ENCODE measurements around the gene TRIOBP. TPM values are rescaled to one million over a fixed set of nuclear protein-coding genes. Genes with fewer than 3 reads are reported as not detected.

Gene TRIOBP
- total RNA-seq, 2 experiments from 2014 or later: 41.4 to 44.4 TPM

GRCh38 chr22:37731804-37732471 is 35.1 kb downstream of the TRIOBP start:
- ATAC-seq (ENCODE audit: low read depth): no peak
- no peak overlapping the region for H3K4me3 Mint-ChIP-seq
- no peaks in the 10 kb centered on the region for H3K9me3 Mint-ChIP-seq
- no peak overlapping the region for H3K27ac Mint-ChIP-seq
- peaks cover 2% of the 10 kb centered on the region for H3K4me1 Mint-ChIP-seq
- H3K27me3 Mint-ChIP-seq: no peaks in the 10 kb centered on the region
- POLR2A ChIA-PET: no interaction called here
- no peak for DNase-seq
- no peaks in the 10 kb centered on the region for H3K36me3 Mint-ChIP-seq

DNA sequence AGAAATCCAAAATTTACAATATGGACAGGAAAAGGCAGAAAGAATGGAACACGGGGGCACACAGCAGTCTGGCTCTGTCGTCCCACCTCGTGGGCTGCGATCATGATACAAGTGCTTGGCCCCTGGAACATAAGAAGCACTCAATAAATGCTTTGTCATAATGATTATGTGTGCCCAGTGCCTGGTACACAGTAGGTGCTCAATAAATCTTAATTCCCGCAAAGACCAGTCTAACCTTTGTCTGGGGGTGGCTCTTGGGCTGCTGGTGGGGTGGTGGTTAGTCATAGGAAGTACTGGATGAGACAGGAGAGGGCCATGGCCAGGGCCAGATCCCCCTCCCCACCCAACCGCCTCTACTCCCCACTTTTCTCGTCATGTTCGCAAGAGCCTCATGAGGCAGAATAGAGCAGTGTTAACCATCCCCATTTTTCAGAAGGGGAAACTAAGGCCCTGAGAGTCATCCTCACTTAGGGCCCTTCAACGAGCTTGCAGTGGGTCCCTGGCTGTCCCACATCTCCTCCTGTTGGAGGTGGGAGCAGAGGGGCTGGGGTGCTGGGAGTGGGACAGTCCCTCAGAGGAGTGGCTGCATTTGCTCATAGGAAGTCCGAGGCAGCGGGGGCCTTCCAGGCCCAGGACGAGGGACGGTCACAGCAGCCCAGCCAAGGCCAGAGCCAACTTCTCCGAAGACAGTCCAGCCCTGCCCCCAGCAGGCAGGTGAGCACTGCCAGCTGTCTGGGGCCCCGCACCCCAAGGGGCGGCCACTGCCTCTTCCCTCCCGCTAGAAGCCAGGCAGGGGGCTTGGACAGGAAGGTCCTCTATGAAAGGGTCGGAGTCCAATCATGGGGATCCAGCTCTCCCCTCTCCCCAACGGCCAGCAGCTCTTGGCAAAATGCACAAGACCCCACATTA is 36.1 kb downstream of the TRIOBP start:
- ATAC-seq (ENCODE audit: low read depth): no peak
- Mint-ChIP-seq H3K27ac (no peak overlapping the region), H3K4me3 (no peak overlapping the region), H3K27me3 (no peaks in the 10 kb centered on the region), H3K4me1 (peaks cover 2% of the 10 kb centered on the region), H3K36me3 (no peaks in the 10 kb centered on the region), H3K9me3 (no peaks in the 10 kb centered on the region)
- no peak for DNase-seq
- POLR2A ChIA-PET: interaction anchor here (0.6 kb wide), 1 partner anchor 248 kb away, joined by 3 read pairs; no protein-coding TSS in a partner anchor

GRCh38 chr22:37733625-37734401 is 37.0 kb downstream of the TRIOBP start:
- Mint-ChIP-seq H3K27me3 (no peaks in the 10 kb centered on the region), H3K9me3 (peaks cover 3% of the 10 kb centered on the region), H3K36me3 (peaks cover 4% of the 10 kb centered on the region), H3K4me3 (no peak overlapping the region), H3K27ac (no peak overlapping the region), H3K4me1 (peaks cover 3% of the 10 kb centered on the region)
- no peak for DNase-seq
- POLR2A ChIA-PET: no interaction called here
- ATAC-seq (ENCODE audit: low read depth): no peak

DNA sequence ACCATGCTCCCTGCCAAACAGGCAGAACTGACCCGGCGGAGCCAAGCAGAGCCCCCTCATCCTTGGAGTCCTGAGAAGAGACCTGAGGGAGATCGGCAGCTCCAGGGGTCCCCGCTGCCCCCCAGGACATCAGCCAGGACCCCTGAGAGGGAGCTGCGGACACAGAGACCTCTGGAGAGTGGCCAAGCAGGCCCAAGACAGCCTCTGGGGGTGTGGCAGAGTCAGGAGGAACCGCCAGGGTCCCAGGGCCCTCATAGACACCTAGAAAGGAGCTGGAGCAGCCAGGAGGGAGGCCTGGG is 37.5 kb downstream of the TRIOBP start:
- peaks cover 6% of the 10 kb centered on the region for H3K36me3 Mint-ChIP-seq
- peaks cover 3% of the 10 kb centered on the region for H3K9me3 Mint-ChIP-seq
- ATAC-seq (ENCODE audit: low read depth) (no peak), DNase-seq (no peak)
- POLR2A ChIA-PET: no interaction called here
- H3K4me1 Mint-ChIP-seq: peaks cover 5% of the 10 kb centered on the region
- no peak overlapping the region for H3K27ac Mint-ChIP-seq
- no peaks in the 10 kb centered on the region for H3K27me3 Mint-ChIP-seq
- H3K4me3 Mint-ChIP-seq: no peak overlapping the region

DNA sequence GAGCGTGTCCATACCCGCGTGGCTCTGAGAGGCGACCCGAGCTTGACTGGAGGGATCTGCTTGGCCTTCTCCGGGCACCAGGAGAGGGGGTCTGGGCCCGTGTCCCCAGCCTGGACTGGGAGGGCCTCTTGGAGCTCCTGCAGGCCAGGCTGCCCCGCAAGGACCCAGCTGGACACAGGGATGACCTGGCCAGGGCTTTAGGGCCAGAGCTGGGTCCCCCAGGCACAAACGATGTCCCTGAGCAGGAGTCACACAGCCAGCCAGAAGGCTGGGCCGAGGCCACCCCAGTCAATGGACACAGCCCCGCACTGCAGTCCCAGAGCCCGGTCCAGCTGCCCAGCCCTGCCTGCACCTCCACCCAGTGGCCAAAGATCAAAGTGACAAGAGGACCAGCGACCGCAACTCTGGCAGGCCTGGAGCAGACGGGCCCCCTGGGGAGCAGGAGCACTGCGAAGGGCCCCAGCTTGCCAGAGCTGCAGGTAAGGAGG is 38.2 kb downstream of the TRIOBP start:
- peaks cover 7% of the 10 kb centered on the region for H3K4me1 Mint-ChIP-seq
- peaks cover 3% of the 10 kb centered on the region for H3K9me3 Mint-ChIP-seq
- no peak overlapping the region for H3K4me3 Mint-ChIP-seq
- POLR2A ChIA-PET: no interaction called here
- no peak overlapping the region for H3K27ac Mint-ChIP-seq
- no peak for ATAC-seq (ENCODE audit: low read depth)
- H3K36me3 Mint-ChIP-seq: peaks cover 6% of the 10 kb centered on the region
- DNase-seq: no peak
- no peaks in the 10 kb centered on the region for H3K27me3 Mint-ChIP-seq

GRCh38 chr22:37739035-37739434 is 42.2 kb downstream of the TRIOBP start:
- peaks cover 9% of the 10 kb centered on the region for H3K36me3 Mint-ChIP-seq
- DNase-seq: no peak
- ATAC-seq (ENCODE audit: low read depth): no peak
- H3K9me3 Mint-ChIP-seq: peaks cover 3% of the 10 kb centered on the region
- H3K27me3 Mint-ChIP-seq: no peaks in the 10 kb centered on the region
- no peak overlapping the region for H3K27ac Mint-ChIP-seq
- no peak overlapping the region for H3K4me3 Mint-ChIP-seq
- POLR2A ChIA-PET: no interaction called here
- peaks cover 18% of the 10 kb centered on the region for H3K4me1 Mint-ChIP-seq

DNA sequence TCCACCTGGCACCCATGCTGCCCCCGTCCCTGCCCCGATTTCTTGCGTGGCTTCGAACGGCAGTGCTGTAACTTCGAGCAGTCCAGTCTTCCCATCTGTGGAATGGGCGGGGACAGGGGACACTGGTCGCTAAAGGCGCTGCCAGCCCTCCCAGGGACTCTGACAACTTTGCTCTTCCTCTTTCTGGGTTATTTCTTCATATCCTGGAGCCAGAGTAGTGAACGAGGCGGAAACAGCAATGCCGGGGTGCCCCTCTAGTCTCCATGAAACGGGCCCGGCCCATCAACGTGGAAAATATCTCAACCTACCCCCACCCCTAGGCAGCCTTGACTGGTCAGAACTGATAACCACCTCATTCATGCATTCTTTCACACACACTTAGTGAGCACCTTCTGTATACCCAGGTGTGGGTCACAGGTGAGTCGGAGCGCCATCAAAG is 42.8 kb downstream of the TRIOBP start:
- peaks cover 11% of the 10 kb centered on the region for H3K36me3 Mint-ChIP-seq
- H3K4me1 Mint-ChIP-seq: peaks cover 23% of the 10 kb centered on the region
- no peaks in the 10 kb centered on the region for H3K27me3 Mint-ChIP-seq
- peaks cover 3% of the 10 kb centered on the region for H3K9me3 Mint-ChIP-seq
- POLR2A ChIA-PET: interaction anchor here (0.8 kb wide), 1 partner anchor 10 kb away, joined by 3 read pairs; no protein-coding TSS in a partner anchor
- DNase-seq (no peak), ATAC-seq (ENCODE audit: low read depth) (no peak)
- H3K4me3 Mint-ChIP-seq: no peak overlapping the region
- no peak overlapping the region for H3K27ac Mint-ChIP-seq

DNA sequence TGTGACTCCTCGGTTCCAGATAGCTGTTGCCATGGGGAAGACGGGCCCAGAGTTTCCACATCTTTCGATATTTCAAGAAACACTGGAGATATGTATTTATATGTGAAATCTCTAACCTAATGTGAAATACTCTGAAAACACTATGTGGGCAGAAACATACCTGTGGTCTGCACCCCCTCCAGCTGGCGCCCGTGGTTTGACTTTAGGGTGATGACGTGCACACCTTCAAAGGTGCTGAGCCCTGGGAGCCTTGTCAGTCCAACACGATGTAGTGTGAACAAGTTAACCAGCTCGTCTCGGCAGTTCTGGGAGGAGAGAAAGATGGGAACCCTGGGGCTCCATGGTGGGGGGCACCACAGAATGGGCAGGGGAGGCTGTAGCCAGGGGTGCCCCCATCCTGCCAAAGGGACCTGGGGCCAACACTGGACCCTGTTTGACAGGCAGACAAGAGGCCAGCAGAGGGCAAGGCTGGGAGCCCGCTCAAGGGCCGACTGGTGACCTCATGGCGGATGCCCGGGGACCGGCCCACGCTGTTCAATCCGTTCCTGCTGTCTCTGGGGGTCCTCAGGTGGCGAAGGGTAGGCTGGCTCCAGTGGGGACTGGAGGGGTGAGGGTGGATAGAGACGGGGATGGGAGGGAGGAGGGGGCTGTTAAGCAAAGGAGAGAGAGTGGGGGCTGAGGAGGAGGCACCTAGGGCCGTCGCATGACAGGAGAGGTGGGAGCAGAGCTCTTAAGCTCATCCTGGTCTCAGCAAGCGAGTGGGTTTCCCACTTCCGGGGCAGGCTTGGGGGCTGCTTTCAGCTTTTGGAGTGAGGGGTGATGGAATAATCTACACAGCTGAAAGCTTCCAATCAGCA is 43.8 kb downstream of the TRIOBP start:
- Mint-ChIP-seq H3K27me3 (no peaks in the 10 kb centered on the region), H3K4me3 (peak overlapping the region; percentile 54), H3K9me3 (peaks cover 3% of the 10 kb centered on the region), H3K4me1 (peaks cover 30% of the 10 kb centered on the region), H3K36me3 (peaks cover 12% of the 10 kb centered on the region), H3K27ac (peak overlapping the region; percentile 77)
- ATAC-seq (ENCODE audit: low read depth) (peak; percentile 75), DNase-seq (peak; percentile 41)
- POLR2A ChIA-PET: interaction anchor here (0.5 to 2.0 kb wide), 3 partner anchors 9 to 465 kb away, joined by 3 to 5 read pairs (median 3); partner anchors contain the start of gene NOL12

GRCh38 chr22:37741312-37741795 is 44.5 kb downstream of the TRIOBP start:
- Mint-ChIP-seq H3K36me3 (peaks cover 12% of the 10 kb centered on the region), H3K9me3 (peaks cover 3% of the 10 kb centered on the region), H3K4me1 (peaks cover 30% of the 10 kb centered on the region), H3K4me3 (no peak overlapping the region), H3K27me3 (no peaks in the 10 kb centered on the region), H3K27ac (no peak overlapping the region)
- no peak for DNase-seq
- no peak for ATAC-seq (ENCODE audit: low read depth)
- POLR2A ChIA-PET: interaction anchor here (0.5 to 2.0 kb wide), 3 partner anchors 55 to 465 kb away, joined by 3 to 5 read pairs (median 4); partner anchors contain the start of gene NOL12

DNA sequence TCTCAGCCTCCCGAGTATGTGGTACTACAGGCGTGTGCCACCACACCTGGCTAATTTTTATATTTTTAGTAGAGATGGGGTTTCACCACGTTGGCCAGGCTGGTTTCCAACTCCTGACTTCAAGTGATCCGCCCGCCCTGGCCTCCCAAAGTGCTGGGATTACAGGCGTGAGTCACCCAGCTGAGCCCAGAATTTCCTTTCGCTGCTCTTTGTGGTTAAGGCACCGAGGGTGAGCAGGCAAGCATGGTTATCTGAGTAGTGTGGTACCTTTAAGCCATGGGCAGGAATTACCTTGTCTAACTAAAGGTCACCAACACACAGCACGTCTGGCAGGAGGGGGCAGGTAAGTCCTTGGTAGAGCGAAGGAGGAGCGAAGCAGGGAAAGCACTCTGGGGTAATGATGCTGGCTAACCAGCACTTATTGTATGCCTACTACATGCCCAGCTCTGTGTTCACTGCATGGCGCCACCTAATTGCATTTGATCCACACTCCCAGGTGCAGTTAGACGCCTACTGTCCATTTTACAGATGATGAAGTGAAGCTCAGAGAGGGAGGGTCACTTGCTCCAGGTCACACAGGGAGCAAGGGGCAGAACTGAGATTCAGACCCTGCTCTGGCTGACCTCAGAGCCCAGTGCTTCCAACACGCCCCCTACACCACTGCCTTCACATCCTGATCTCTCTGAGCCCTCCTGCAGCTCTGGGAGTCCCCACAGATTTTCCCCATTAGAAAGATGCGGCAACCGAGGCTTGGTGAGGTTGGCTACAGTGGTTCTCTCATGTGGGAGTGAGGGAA is 45.7 kb downstream of the TRIOBP start:
- no peaks in the 10 kb centered on the region for H3K27me3 Mint-ChIP-seq
- H3K4me1 Mint-ChIP-seq: peaks cover 31% of the 10 kb centered on the region
- H3K27ac Mint-ChIP-seq: no peak overlapping the region
- POLR2A ChIA-PET: interaction anchor here (0.8 kb wide), 1 partner anchor 167 kb away, joined by 4 read pairs; no protein-coding TSS in a partner anchor
- peaks cover 12% of the 10 kb centered on the region for H3K36me3 Mint-ChIP-seq
- DNase-seq: no peak
- H3K4me3 Mint-ChIP-seq: no peak overlapping the region
- H3K9me3 Mint-ChIP-seq: peaks cover 3% of the 10 kb centered on the region
- no peak for ATAC-seq (ENCODE audit: low read depth)

DNA sequence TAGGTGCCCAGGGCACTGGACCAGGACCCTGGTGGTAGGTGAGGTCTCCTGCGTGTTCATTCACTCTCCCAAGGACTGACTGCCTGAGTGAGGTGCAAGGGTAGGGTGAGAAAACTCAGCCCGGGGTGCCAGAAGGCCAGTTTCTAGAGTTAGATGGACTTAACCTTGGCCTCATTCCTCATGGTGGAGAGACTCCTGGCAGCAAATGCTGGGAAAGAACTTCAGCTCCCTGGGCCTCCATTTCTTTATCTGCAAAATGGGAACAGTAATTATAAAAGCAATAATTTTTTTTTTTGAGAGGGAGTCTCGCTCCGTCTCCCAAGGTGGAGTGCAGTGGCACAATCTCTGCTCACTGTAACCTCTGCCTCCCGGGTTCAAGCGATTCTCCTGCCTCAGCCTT is 47.7 kb downstream of the TRIOBP start:
- no peak overlapping the region for H3K27ac Mint-ChIP-seq
- H3K9me3 Mint-ChIP-seq: no peaks in the 10 kb centered on the region
- peak overlapping the region; percentile 92 for H3K4me3 Mint-ChIP-seq
- ATAC-seq (ENCODE audit: low read depth) (no peak), DNase-seq (no peak)
- POLR2A ChIA-PET: no interaction called here
- H3K4me1 Mint-ChIP-seq: peaks cover 37% of the 10 kb centered on the region
- H3K36me3 Mint-ChIP-seq: peaks cover 9% of the 10 kb centered on the region
- no peaks in the 10 kb centered on the region for H3K27me3 Mint-ChIP-seq

All from activated naive CD8-positive, alpha-beta T cell treated with anti-CD3 and anti-CD28 coated beads, Interleukin-2, amount 10 ng/mL, durations not matched to agents 7 days and 5 days (primary cell).